Retinal pigment epithelial cell (primary cell): ENCODE results near the gene RAB7B.

Experiments
- DNase-seq: peaks from one replicate; pipeline ENCODE4 v3.0.0-alpha.2; 2010; ENCODE audit warnings: low read depth
- H3K4me3 ChIP-seq: 2 replicates; pipeline ENCODE4 v1.5.1; 2011; ENCODE audit warnings: mild to moderate bottlenecking, low read length, control low read depth, moderate library complexity
- TF ChIP-seq, protein P1 (sequence below): conservative IDR thresholded peaks from 2 replicates; pipeline ENCODE4 v1.5.1; 2011; ENCODE audit warnings: low read depth, low read length, control low read depth, inconsistent platforms

RAB7B gene

DNA sequence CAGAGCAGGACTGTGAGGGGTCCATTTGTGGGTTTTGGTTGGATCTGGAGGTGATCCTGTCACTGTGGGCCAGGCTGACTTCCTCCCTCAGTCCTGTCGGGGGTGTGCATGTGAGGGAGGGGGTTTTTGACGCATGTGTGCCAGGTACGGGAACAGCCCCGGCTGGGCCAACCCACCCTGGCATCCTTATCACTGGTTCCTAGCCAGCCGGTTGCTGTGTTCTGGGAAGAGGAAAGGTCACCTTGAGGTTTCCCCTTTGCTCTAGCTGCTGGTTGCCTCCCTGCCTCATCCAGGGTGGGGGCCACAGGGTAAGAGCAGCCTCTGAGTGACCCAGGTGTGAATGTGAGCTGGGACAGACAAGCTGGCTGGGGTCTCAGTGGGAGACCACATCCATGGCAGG is 62.5 kb downstream of the RAB7B start:
- TF ChIP-seq, protein P1, sequence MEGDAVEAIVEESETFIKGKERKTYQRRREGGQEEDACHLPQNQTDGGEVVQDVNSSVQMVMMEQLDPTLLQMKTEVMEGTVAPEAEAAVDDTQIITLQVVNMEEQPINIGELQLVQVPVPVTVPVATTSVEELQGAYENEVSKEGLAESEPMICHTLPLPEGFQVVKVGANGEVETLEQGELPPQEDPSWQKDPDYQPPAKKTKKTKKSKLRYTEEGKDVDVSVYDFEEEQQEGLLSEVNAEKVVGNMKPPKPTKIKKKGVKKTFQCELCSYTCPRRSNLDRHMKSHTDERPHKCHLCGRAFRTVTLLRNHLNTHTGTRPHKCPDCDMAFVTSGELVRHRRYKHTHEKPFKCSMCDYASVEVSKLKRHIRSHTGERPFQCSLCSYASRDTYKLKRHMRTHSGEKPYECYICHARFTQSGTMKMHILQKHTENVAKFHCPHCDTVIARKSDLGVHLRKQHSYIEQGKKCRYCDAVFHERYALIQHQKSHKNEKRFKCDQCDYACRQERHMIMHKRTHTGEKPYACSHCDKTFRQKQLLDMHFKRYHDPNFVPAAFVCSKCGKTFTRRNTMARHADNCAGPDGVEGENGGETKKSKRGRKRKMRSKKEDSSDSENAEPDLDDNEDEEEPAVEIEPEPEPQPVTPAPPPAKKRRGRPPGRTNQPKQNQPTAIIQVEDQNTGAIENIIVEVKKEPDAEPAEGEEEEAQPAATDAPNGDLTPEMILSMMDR, result no peak
- H3K4me3 ChIP-seq, result no peak overlapping the region
- no peak for DNase-seq

DNA sequence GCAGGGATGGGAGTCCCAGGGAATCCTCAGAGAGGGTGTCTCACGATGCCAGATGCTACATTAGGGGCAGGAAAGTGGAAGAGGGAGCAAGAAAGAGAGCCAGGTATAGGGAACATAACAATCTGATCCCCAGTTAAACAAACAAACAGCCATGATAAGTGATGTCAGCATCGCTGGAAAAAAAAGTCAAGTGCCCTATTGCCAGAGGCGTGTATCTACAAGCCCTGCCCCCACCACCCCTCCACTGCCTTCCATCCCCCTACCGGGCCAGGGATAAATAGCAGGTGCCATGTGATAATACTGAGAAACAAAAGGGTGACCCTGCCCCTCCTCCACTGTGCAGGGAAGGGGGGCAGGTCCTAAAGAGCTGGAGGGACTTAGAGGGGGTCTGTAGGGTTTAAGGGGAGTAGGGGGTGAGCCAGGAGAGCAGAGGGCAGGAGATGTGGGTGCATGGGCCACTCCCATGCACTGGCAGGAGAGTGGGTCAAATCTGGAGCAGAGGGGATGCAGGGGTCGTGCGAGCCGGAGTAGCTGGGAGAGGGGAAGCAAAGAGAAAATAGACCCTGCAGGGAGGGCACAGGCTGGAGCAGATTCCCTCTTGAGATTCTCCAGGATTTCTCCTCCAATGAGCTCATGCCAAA is 63.4 kb downstream of the RAB7B start:
- TF ChIP-seq, protein P1, result peak; percentile 40
- no peak overlapping the region for H3K4me3 ChIP-seq
- no peak for DNase-seq

DNA sequence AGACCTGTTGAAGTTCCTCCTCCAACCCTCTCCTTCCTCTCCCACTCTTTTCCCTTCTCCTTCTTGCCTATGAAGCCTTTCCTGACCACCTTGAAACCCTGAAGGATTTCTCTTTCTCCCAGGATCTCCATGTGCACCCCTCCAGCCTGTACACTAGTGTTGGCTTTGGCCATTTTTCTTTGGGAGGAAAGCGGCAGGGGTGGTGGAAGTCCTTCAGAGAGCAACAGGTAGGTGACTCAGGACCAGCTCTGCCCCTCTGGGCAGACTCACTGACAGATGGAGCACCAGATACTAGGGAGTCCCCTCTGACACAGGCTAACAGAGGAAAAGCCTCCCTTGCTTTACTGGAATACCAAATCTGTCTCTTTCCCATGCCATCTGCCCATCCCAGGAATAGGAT is 64.5 kb downstream of the RAB7B start:
- TF ChIP-seq, protein P1, result no peak
- H3K4me3 ChIP-seq, result no peak overlapping the region
- DNase-seq, result no peak

DNA sequence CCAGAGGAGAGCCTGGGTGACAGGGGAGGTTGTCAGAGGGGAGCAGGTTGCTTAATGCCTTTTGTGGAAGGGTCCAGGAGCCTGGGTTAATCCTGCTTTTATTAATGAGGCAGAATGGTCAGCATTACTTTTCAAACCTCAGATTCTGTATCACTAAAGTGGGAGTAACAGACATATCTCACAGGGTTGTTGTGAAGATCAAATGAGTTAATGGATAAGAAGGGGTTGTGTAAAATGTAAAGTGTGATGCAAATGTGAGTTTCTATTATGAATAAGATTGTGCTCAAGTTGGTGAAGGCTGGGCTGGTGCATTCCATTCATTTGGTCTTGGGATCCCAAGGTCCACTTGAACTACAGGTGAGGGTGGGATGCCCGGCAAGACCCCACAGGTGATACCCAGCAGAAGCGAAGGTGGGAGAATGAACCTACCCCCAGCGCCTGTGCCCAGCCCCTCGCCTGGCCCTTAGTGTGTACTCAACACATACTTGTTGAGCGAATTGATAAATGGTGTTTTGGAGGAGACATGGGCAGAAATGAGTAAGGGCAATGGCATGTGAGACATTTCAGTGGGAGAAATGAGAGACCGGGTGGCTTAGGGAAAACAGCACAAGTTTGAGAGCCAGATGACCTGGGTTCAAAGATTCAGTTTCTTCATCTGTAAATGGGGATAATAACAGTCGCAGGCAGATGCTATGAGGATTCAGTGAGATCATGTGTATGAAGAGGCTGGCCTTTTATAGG is 66.2 kb downstream of the RAB7B start:
- H3K4me3 ChIP-seq, result no peak overlapping the region
- no peak for DNase-seq
- TF ChIP-seq, protein P1, result no peak

DNA sequence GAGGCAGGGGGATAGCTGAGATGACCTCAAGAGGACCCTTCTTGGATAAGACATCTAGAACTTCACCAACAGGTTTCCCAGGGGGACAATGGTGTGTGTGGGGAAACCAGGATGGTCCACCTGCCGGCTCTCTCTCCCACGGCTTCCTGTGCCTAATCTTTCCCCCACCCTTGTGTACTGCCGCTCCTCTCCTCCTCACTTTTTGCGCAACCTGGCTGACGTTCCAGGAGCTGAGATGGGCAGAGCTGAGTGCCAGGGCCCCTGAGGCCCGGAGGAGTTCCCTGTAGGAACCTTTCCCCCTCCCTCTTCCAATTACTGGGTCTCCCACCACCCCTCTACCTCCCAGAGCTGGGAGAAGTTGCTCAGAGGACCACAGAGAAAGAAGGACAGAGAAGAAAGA is 66.9 kb downstream of the RAB7B start:
- no peak for DNase-seq
- no peak overlapping the region for H3K4me3 ChIP-seq
- TF ChIP-seq, protein P1, result no peak

DNA sequence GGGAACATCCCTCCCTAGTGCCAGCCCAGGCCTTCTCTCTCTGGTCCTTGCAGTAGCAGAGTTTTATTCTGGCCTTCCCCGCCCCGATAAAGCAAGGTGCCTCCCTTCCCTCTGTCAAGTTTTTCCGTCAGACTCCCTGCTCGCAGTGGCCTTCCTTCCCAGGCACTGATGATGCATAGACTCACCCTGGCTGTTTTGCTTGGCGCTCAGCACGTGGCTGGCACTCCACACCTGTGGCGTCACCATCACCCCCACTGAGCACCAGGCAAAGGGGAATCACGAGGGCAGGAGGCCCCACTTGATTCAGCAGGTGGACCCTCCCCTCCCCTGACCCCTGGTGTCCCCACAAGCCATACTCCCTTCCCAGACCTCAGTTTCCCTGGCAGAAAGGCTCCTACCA is 67.3 kb downstream of the RAB7B start:
- H3K4me3 ChIP-seq, result no peak overlapping the region
- DNase-seq, result no peak
- TF ChIP-seq, protein P1, result no peak

DNA sequence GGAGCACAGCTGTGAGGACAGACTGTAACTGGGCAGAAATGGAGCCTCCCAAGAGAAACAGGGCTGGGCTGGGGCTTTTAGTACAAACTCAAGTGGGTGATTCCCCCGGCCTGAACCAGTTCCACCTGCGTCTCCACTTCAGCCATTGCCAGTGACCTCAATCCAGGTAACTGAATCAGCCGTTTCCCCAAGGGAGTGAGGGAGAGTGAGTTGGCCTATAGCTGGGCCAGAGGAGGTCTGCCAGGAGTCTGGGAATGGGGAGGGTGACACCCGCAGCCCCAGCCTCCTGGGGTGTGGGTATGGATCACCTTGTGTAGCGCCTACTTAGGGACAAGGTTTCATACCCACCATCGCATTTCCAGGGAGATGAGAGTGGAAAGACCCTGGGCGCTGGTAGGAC is 68.4 kb downstream of the RAB7B start:
- no peak for DNase-seq
- H3K4me3 ChIP-seq, result no peak overlapping the region
- TF ChIP-seq, protein P1, result no peak
